GM13977 (cell line): ENCODE results near the gene PASK.
"Not testable (repeated sequence)": the region's sequence is repeated elsewhere in the genome, so short reads cannot be mapped to it uniquely, and the experiment has no call there.

Source experiments
- DNase-seq: peaks from one replicate; pipeline ENCODE4 v3.0.0; 2012; ENCODE audit warnings: low spot score
- CTCF ChIP-seq: IDR thresholded peaks from 2 replicates; pipeline ENCODE4 v1.5.1; 2012; ENCODE audit warnings: mild to moderate bottlenecking, control low read depth; ENCODE audit not compliant: insufficient read depth; ENCODE audit errors: extremely low read depth, missing control alignments
- in situ Hi-C: fragments of 300-500 bp; cut with MboI; formaldehyde crosslinking; loops from one replicate; pipeline ENCODE4 v1.12.0; 2022; ENCODE audit warnings: low sequenced_read_pairs, low pct_unique_long_range_greater_than_20kb, mixed read lengths, inconsistent platforms; ENCODE audit not compliant: unreplicated experiment

The PASK gene

GRCh38 chr2:241107031-241107783, 42.1 kb downstream of the PASK start:
- in situ Hi-C loops: no loop called here
- TF ChIP-seq CTCF: no peak
- DNase-seq: no peak

- no peak for TF ChIP-seq CTCF
- no peak for DNase-seq
- in situ Hi-C loops: no loop called here
Observed at GRCh38 chr2:241105641-241106040, 43.6 kb downstream of the PASK start.

- in situ Hi-C loops, DNase-seq: not testable (repeated sequence)
Observed at GRCh38 chr2:241104611-241105010, 44.7 kb downstream of the PASK start.

- TF ChIP-seq CTCF: no peak
- DNase-seq: no peak
- in situ Hi-C loops: no loop called here
Observed at GRCh38 chr2:241103176-241103595, 46.1 kb downstream of the PASK start.

- in situ Hi-C loops: no loop called here
- no peak for TF ChIP-seq CTCF
- peak; percentile 87 for DNase-seq
Observed at GRCh38 chr2:241102239-241102803, 47.0 kb downstream of the PASK start, which contains the start of gene MTERF4. TSS of gene MTERF4 (minus strand) at chr2:241102287. CDS start at chr2:241102273, 14 bp downstream.

- no peak for TF ChIP-seq CTCF
- DNase-seq: no peak
- in situ Hi-C loops: no loop called here
Observed at GRCh38 chr2:241099246-241099645, 50.0 kb downstream of the PASK start.

- peak; percentile 42 for DNase-seq
- TF ChIP-seq CTCF: no peak
- in situ Hi-C loops: no loop called here
Observed at GRCh38 chr2:241096979-241097378, 52.3 kb downstream of the PASK start.
